Left ventricle myocardium inferior (tissue), 1 donor: Measurements from ENCODE around the gene MYO9A. TPM values are rescaled to one million over a fixed set of nuclear protein-coding genes. Genes with fewer than 3 reads are reported as not detected.

Experiments used
- DNase-seq: peaks from one replicate; pipeline ENCODE4 v3.0.0-alpha.2; 2020
- H3K27ac ChIP-seq: fragments of 200-600 bp; replicated peaks from 2 replicates; pipeline ENCODE4 v1.8.0; 2021
- H3K27me3 ChIP-seq: fragments of 200-600 bp; 2 replicates; pipeline ENCODE4 v1.8.0; 2021; ENCODE audit warnings: low read depth
- H3K36me3 ChIP-seq: fragments of 200-600 bp; 2 replicates; pipeline ENCODE4 v1.8.0; 2021
- H3K4me1 ChIP-seq: fragments of 200-600 bp; 2 replicates; pipeline ENCODE4 v1.8.0; 2021
- H3K4me3 ChIP-seq: fragments of 200-600 bp; 2 replicates; pipeline ENCODE4 v1.8.0; 2021; ENCODE audit warnings: mild to moderate bottlenecking, moderate library complexity
- H3K9me3 ChIP-seq: fragments of 200-600 bp; replicated peaks from 2 replicates; pipeline ENCODE4 v1.8.0; 2021
- CTCF ChIP-seq: fragments of 200-600 bp; IDR thresholded peaks from 2 replicates; pipeline ENCODE4 v1.8.0; 2021; ENCODE audit warnings: antibody characterized with exemption, mild to moderate bottlenecking, borderline replicate concordance
- intact Hi-C: fragments of 100-400 bp; cut with micrococcal nuclease; formaldehyde crosslinking; loops from one replicate; pipeline ENCODE4 v1.11.0; 2022
- total RNA-seq: library from RNA; stranded (reverse); fragmentation: NEBNext Ultra II Directional; extraction: Animal tissue kit (Norgen Biotek cat#: 25700); gene quantifications from one replicate; pipeline ENCODE4 v1.2.1, GENCODE V29; 2021
- donor health status: DM: no; HTN: yes; CAD: no; lungs with severe emphysema.

The MYO9A gene
- total RNA-seq, 1 donor from 2014 or later, result 22.5 TPM

GRCh38 chr15:71825021-71825730 is 292.8 kb downstream of the MYO9A start:
- H3K9me3 ChIP-seq, result peaks cover 37% of the 10 kb centered on the region
- H3K27me3 ChIP-seq, result no peaks in the 10 kb centered on the region
- DNase-seq, result no peak
- no peak overlapping the region for H3K4me3 ChIP-seq
- no peak overlapping the region for H3K27ac ChIP-seq
- peaks cover 93% of the 10 kb centered on the region for H3K36me3 ChIP-seq
- TF ChIP-seq CTCF, result no peak
- intact Hi-C loops, result no loop called here
- no peaks in the 10 kb centered on the region for H3K4me1 ChIP-seq

- no peak for TF ChIP-seq CTCF
- intact Hi-C loops, result no loop called here
- Histone ChIP-seq H3K9me3 (peaks cover 46% of the 10 kb centered on the region), H3K4me1 (no peaks in the 10 kb centered on the region), H3K27ac (no peak overlapping the region), H3K36me3 (peaks cover 79% of the 10 kb centered on the region), H3K4me3 (no peak overlapping the region), H3K27me3 (no peaks in the 10 kb centered on the region)
- no peak for DNase-seq
Observed at GRCh38 chr15:71823801-71824200, 294.1 kb downstream of the MYO9A start.

- H3K9me3 ChIP-seq, result peaks cover 46% of the 10 kb centered on the region
- H3K27me3 ChIP-seq, result no peaks in the 10 kb centered on the region
- DNase-seq, result no peak
- H3K4me1 ChIP-seq, result no peaks in the 10 kb centered on the region
- no peak for TF ChIP-seq CTCF
- no peak overlapping the region for H3K27ac ChIP-seq
- intact Hi-C loops, result no loop called here
- H3K4me3 ChIP-seq, result no peak overlapping the region
- peaks cover 72% of the 10 kb centered on the region for H3K36me3 ChIP-seq
Observed at GRCh38 chr15:71822890-71823630, 294.9 kb downstream of the MYO9A start.

- no peak overlapping the region for H3K27ac ChIP-seq
- intact Hi-C loops, result no loop called here
- no peak overlapping the region for H3K4me3 ChIP-seq
- H3K9me3 ChIP-seq, result peaks cover 46% of the 10 kb centered on the region
- H3K4me1 ChIP-seq, result no peaks in the 10 kb centered on the region
- H3K36me3 ChIP-seq, result peaks cover 58% of the 10 kb centered on the region
- no peak for DNase-seq
- no peaks in the 10 kb centered on the region for H3K27me3 ChIP-seq
- no peak for TF ChIP-seq CTCF
Observed at GRCh38 chr15:71821547-71822129, 296.3 kb downstream of the MYO9A start.

- no peak for DNase-seq
- H3K4me1 ChIP-seq, result no peaks in the 10 kb centered on the region
- TF ChIP-seq CTCF, result no peak
- intact Hi-C loops, result no loop called here
- no peak overlapping the region for H3K4me3 ChIP-seq
- H3K36me3 ChIP-seq, result peaks cover 43% of the 10 kb centered on the region
- H3K27ac ChIP-seq, result no peak overlapping the region
- no peaks in the 10 kb centered on the region for H3K27me3 ChIP-seq
- peaks cover 46% of the 10 kb centered on the region for H3K9me3 ChIP-seq
Observed at GRCh38 chr15:71820127-71820526, 297.8 kb downstream of the MYO9A start.
